ENCODE results near the gene SPTBN4. TPM values are rescaled to one million over a fixed set of nuclear protein-coding genes. Genes with fewer than 3 reads are reported as not detected.
A peak's percentile ranks its signal among the peaks of the same experiment; 100 is the strongest.

SPTBN4 gene
- total RNA-seq, 4 donors from 2014 or later = 0.18 to 6.6 (median 2.0) TPM

GRCh38 chr19:40614622-40615411, 148.0 kb downstream of the SPTBN4 start:
- Histone ChIP-seq H3K27ac (peak overlapping the region; percentile 81 to 98 (median 90)), H3K36me3 (peaks cover 0 to 14% (median 0%) of the 10 kb centered on the region in 3 donors), H3K4me1 (peaks cover 0 to 14% (median 5%) of the 10 kb centered on the region in 4 donors), H3K27me3 (no peaks in the 10 kb centered on the region), H3K9me3 (no peaks in the 10 kb centered on the region), H3K4me3 (peak overlapping the region; percentile 62 to 83 (median 64))
- DNase-seq = peak; percentile 79 to 97 (median 97)
- peak; percentile 81 to 86 for TF ChIP-seq POLR2A (IDR thresholded peaks at IDR 0.05)
- TF ChIP-seq, protein P1, sequence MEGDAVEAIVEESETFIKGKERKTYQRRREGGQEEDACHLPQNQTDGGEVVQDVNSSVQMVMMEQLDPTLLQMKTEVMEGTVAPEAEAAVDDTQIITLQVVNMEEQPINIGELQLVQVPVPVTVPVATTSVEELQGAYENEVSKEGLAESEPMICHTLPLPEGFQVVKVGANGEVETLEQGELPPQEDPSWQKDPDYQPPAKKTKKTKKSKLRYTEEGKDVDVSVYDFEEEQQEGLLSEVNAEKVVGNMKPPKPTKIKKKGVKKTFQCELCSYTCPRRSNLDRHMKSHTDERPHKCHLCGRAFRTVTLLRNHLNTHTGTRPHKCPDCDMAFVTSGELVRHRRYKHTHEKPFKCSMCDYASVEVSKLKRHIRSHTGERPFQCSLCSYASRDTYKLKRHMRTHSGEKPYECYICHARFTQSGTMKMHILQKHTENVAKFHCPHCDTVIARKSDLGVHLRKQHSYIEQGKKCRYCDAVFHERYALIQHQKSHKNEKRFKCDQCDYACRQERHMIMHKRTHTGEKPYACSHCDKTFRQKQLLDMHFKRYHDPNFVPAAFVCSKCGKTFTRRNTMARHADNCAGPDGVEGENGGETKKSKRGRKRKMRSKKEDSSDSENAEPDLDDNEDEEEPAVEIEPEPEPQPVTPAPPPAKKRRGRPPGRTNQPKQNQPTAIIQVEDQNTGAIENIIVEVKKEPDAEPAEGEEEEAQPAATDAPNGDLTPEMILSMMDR (IDR thresholded peaks at IDR 0.05) = no peak

GRCh38 chr19:40616178-40616577, 149.4 kb downstream of the SPTBN4 start:
- no peaks in the 10 kb centered on the region for H3K9me3 ChIP-seq
- DNase-seq = no peak
- TF ChIP-seq, protein P1 (IDR thresholded peaks at IDR 0.05) = no peak
- TF ChIP-seq POLR2A (IDR thresholded peaks at IDR 0.05) = no peak
- H3K27ac ChIP-seq = peak overlapping the region in 3 of 4 donors; percentile 89 to 98 (median 92)
- H3K4me1 ChIP-seq = peaks cover 0 to 4% (median 2%) of the 10 kb centered on the region in 4 donors
- peaks cover 0 to 28% (median 0%) of the 10 kb centered on the region in 3 donors for H3K36me3 ChIP-seq
- no peak overlapping the region for H3K4me3 ChIP-seq
- no peaks in the 10 kb centered on the region for H3K27me3 ChIP-seq

DNA sequence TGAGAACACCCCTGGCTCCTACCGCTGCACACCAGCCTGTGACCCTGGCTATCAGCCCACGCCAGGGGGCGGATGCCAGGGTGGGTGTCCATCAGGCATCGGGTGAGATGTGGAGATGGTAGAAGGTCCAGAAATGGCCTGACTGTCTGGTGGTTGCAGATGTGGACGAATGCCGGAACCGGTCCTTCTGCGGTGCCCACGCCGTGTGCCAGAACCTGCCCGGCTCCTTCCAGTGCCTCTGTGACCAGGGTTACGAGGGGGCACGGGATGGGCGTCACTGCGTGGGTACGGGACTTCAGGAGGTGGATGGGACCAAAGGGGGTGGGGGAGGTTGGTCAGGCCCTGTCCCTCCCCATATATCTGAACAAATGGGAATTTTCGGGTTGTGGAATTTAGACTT, 150.1 kb downstream of the SPTBN4 start:
- no peak for TF ChIP-seq POLR2A (IDR thresholded peaks at IDR 0.05)
- TF ChIP-seq, protein P1 (IDR thresholded peaks at IDR 0.05) = no peak

DNA sequence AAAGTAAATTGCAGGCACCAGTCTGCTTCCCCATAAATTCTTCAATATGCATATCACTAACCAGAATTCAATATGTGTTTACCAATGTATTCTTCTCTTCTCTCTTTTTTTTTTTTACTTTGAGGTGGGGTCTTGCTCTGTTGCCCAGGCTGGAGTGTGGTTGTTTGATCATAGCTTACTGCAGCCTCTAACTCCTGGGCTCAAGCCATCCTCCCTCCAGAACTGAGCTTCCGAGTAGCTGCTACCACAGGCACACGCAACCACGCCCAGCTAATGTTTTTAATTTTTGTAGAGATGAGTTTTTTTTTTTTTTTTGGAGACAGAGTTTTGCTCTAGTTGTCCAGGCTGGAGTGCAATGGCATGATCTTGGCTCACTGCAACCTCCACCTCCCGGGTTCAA, 151.2 kb downstream of the SPTBN4 start:
- Histone ChIP-seq H3K36me3 (peaks cover 0 to 44% (median 0%) of the 10 kb centered on the region in 3 donors), H3K4me3 (no peak overlapping the region), H3K9me3 (no peaks in the 10 kb centered on the region), H3K27me3 (no peaks in the 10 kb centered on the region), H3K4me1 (peaks cover 0 to 4% (median 2%) of the 10 kb centered on the region in 4 donors), H3K27ac (no peak overlapping the region)
- no peak for DNase-seq
- TF ChIP-seq POLR2A (IDR thresholded peaks at IDR 0.05) = no peak

More for the DNA sequence above, 150.1 kb downstream of the SPTBN4 start:
- Histone ChIP-seq H3K27me3 (no peaks in the 10 kb centered on the region), H3K36me3 (peaks cover 0 to 36% (median 0%) of the 10 kb centered on the region in 3 donors), H3K4me3 (no peak overlapping the region), H3K4me1 (peaks cover 0 to 4% (median 2%) of the 10 kb centered on the region in 4 donors), H3K27ac (peak overlapping the region in 1 of 4 donors; percentile 47), H3K9me3 (no peaks in the 10 kb centered on the region)
- no peak for DNase-seq

DNA sequence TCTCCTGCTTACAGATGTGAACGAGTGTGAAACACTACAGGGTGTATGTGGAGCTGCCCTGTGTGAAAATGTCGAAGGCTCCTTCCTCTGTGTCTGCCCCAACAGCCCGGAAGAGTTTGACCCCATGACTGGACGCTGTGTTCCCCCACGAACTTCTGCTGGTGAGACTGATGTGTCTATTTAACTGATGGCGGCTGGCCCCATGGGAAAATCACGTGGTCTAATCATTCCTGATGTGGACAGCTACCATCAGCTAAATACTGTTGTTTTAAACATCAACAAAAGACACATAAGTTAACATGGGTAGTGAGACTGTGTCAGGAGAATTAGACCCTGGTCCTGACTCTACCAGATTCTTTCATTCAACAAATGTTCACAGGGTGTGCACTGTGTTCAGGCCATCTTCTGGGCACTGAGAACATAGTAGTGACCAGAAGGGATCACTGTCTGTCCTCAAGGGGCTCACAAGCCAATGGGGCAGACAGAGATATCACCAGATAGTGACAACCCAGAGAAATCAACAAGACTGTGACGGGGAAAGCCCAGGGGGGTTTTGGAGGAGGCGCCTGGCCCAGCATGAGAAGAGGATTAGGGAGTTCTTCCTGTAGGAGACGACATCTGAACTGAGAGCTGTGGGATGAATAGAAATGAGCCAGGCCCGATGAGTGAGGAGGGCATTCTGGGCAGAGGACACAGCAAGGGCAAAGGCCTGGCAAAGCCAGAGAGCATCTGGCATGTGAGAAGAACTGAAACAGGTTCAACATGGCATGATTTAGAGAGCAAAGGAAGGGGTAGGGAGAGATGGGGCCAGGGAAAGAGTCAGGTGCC, 152.7 kb downstream of the SPTBN4 start:
- Histone ChIP-seq H3K27me3 (no peaks in the 10 kb centered on the region), H3K4me1 (peaks cover 0 to 13% (median 0%) of the 10 kb centered on the region in 4 donors), H3K9me3 (no peaks in the 10 kb centered on the region), H3K4me3 (no peak overlapping the region), H3K36me3 (peaks cover 0 to 56% (median 0%) of the 10 kb centered on the region in 3 donors), H3K27ac (no peak overlapping the region)
- no peak for DNase-seq
- no peak for TF ChIP-seq POLR2A (IDR thresholded peaks at IDR 0.05)
- TF ChIP-seq, protein P1 (IDR thresholded peaks at IDR 0.05) = no peak

Measured in Peyer's patch (tissue), 4 donors.